AG04449 (cell line): ENCODE data around the gene STARD6.

Experiments used
- CTCF ChIA-PET: fragments of 350-600 bp; formaldehyde crosslinking; extraction: SDS; loops from one replicate; lab custom pipeline; 2021; ENCODE audit warnings: antibody characterized with exemption; lab: Yijun Ruan, JAX
- POLR2A ChIA-PET: fragments of 400-600, 350-600 bp; formaldehyde crosslinking; extraction: SDS; loops from one replicate; lab custom pipeline; 2020; ENCODE audit warnings: antibody characterized with exemption, inconsistent platforms; lab: Yijun Ruan, JAX
- DNase-seq: peaks from one replicate; pipeline ENCODE4 v3.0.0-alpha.2; 2010; ENCODE audit warnings: low read depth, low spot score
- H3K4me3 ChIP-seq: 2 replicates; pipeline ENCODE4 v1.5.1; 2011; ENCODE audit warnings: low read depth, mild to moderate bottlenecking, control low read depth, low read length
- TF ChIP-seq, protein P1 (sequence below): IDR thresholded peaks from one replicate; pipeline ENCODE4 v1.5.1; 2011; ENCODE audit warnings: mild to moderate bottlenecking, moderate library complexity, low read length, control low read depth, inconsistent platforms; ENCODE audit not compliant: insufficient read depth; ENCODE audit errors: missing control alignments

Gene STARD6

DNA sequence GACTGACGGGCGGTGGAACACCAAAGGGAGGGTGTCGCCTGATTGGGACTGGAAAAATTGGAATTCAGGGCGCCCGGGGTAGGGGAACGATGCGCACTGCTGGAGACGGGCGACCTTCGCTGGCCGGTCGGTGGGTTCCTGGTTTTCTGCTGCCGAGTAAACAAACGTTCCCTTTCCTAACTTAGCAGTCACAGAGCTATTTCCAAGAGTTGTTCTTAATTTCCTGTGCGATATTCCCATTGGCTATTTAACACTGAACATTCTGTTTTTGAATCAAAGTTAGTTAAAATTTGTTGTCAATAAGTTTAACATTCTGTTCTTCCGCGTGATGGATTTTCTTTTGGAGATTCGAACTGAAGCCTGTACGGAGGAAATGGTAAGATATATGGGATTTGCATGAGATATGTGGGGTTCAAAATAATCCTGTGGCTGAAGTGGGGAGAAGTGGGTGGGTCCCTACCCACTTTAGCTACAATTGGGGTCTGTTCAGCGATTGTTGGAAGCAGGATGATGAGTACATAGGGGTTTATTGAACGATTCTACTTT is 910 bp upstream of the STARD6 start:
- POLR2A ChIA-PET, result no interaction called here
- TF ChIP-seq, protein P1, sequence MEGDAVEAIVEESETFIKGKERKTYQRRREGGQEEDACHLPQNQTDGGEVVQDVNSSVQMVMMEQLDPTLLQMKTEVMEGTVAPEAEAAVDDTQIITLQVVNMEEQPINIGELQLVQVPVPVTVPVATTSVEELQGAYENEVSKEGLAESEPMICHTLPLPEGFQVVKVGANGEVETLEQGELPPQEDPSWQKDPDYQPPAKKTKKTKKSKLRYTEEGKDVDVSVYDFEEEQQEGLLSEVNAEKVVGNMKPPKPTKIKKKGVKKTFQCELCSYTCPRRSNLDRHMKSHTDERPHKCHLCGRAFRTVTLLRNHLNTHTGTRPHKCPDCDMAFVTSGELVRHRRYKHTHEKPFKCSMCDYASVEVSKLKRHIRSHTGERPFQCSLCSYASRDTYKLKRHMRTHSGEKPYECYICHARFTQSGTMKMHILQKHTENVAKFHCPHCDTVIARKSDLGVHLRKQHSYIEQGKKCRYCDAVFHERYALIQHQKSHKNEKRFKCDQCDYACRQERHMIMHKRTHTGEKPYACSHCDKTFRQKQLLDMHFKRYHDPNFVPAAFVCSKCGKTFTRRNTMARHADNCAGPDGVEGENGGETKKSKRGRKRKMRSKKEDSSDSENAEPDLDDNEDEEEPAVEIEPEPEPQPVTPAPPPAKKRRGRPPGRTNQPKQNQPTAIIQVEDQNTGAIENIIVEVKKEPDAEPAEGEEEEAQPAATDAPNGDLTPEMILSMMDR, result no peak
- H3K4me3 ChIP-seq, result peak overlapping the region; percentile 82
- CTCF ChIA-PET, result interaction anchor here (0.6 to 1.4 kb wide), 4 partner anchors 12 to 70 kb away, joined by 3 to 5 read pairs (median 4); no protein-coding TSS in a partner anchor
- DNase-seq, result no peak

DNA sequence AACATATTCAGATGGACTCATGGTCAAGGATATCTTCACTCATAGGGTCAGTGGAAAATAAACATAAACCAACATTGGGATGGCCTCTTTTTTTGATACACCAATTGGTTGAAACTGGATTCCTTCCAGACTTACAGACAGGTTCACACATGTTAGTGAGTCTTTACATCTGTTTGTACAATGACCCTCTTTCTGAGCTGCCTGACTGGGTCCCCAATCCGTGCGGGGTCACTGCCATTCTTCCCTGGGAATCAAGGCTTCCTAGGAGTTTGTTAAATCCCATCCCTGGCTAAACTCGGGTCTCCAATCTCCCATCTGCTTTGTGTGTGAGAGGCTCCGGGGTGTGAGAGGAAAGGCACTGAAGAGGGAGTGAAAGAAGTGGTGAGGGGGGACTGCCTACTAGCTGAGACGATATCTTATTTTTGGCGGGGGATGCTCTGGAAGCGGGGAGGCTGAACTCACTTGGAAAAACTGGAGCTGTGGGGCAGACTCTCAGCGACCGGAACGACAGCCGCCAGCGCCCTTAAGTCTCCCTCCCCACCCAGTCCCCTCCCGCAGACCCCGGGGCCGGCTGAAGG is 487 bp downstream of the STARD6 start:
- ChIA-PET CTCF (interaction anchor here (1.0 to 2.2 kb wide), 10 partner anchors 17 to 315 kb away, joined by 3 to 11 read pairs (median 3); no protein-coding TSS in a partner anchor), POLR2A (interaction anchor here (1.0 kb wide), 1 partner anchor 74 kb away, joined by 3 read pairs; no protein-coding TSS in a partner anchor)

DNA sequence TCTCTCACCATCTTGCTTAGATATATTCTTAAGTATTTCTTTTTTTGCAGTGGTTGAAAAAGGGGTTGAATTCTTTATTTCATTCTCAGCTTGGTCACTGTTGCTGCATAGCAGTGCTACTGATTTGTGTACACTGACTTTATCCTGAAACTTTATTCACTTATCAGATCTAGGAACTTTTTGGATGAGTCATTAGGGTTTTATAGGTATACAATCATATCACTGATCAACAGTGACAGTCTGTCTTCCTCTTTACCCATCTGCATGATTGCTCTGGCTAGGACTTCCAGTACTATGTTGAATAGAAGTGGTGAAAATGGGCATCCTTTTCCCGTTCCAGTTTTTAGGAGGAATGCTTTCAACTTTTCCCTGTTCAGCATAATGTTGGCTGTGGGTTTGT is 6.5 kb downstream of the STARD6 start:
- POLR2A ChIA-PET, result no interaction called here

More for the DNA sequence above, 487 bp downstream of the STARD6 start:
- peak overlapping the region; percentile 82 for H3K4me3 ChIP-seq
- TF ChIP-seq, protein P1, result no peak
- no peak for DNase-seq

DNA sequence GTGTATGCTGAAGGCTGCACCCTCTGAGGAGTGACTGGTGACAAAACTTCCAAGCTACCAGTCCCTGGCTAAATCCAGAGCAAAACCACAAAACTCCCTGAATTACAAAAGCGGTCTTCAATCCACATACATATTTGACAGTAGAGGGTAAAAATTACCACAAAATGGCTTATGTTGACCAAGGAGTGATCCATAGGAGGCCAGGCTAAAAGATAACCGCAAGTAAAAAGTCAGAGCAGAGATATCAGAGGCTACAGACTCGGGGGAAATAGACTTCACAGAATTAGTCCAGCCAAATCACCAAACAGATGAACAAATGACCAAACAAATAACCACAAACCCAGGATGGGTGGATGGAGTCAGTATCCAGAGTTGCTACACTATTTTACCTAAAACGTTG is 19.4 kb downstream of the STARD6 start:
- TF ChIP-seq, protein P1, result no peak
- no peak for DNase-seq
- CTCF ChIA-PET, result no interaction called here
- no peak overlapping the region for H3K4me3 ChIP-seq
- POLR2A ChIA-PET, result no interaction called here

More for the DNA sequence above, 6.5 kb downstream of the STARD6 start:
- DNase-seq, result no peak
- no peak overlapping the region for H3K4me3 ChIP-seq
- CTCF ChIA-PET, result no interaction called here
- TF ChIP-seq, protein P1, result no peak

DNA sequence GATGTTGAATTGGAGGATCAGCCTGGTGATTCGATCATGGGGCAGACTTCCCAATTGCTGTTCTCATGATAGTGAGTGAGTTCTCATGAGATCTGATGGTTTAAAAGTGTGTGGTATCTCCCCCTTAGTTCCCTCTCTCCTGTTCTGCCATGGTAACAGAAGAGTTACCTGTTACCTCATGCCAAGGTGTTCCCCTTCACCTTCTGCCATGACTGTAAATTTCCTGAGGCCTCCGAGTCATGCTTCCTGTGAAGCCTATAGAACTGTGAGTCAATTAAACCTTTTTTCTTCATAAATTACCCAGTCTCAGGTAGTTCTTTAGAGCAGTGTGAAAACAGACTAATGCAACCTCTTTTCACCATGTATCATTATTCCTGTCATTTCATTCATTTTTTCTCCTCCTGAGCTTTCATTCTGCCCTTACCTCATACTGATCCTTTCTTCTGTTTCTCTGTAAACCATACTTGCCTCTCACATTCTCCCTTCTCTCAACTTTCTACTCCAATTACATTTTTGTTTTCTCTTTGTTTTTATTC is 22.0 kb downstream of the STARD6 start:
- TF ChIP-seq, protein P1, result no peak

More for the DNA sequence above, 22.0 kb downstream of the STARD6 start:
- POLR2A ChIA-PET, result no interaction called here
- CTCF ChIA-PET, result no interaction called here
- no peak overlapping the region for H3K4me3 ChIP-seq
- DNase-seq, result no peak
